ENCODE data around the gene ZNF552.

- TF ChIP-seq POLR2AphosphoS5 (IDR thresholded peaks at IDR 0.05; ENCODE audit: low read depth, low read length) (no peak), POLR2A (IDR thresholded peaks at IDR 0.05; ENCODE audit: low read depth, low read length) (no peak), TAF1 (IDR thresholded peaks at IDR 0.05; ENCODE audit: low read depth, low read length) (no peak), SPI1 (IDR thresholded peaks at IDR 0.05; ENCODE audit: low read depth, low read length) (no peak), POU2F2 (IDR thresholded peaks at IDR 0.05; ENCODE audit: low read depth, low read length) (no peak)
These were observed 35.9 kb upstream of the ZNF552 start for GRCh38 chr19:57850553-57851017.
